RWPE1 (cell line): ENCODE measurements around the gene ALPL.

ENCODE experiments used
- CTCF ChIA-PET: fragments of 350-600 bp; sonication (Branson Sonifier 250); formaldehyde crosslinking; extraction: SDS; loops from one replicate; lab custom pipeline; 2021; lab: Yijun Ruan, JAX
- POLR2A ChIA-PET: fragments of 400-600 bp; formaldehyde crosslinking; extraction: SDS; loops from one replicate; lab custom pipeline; 2020; ENCODE audit warnings: antibody characterized with exemption; ENCODE audit not compliant: low non-redundant PET; lab: Yijun Ruan, JAX
- DNase-seq: peaks from one replicate; pipeline ENCODE4 v3.0.0; 2012; ENCODE audit warnings: low spot score
- H3K27ac ChIP-seq: fragments of 450-650 bp; 2 replicates; pipeline ENCODE4 v1.5.1; 2017
- CTCF ChIP-seq: fragments of 450-650 bp; conservative IDR thresholded peaks from 2 replicates; pipeline ENCODE4 v1.5.1; 2017; ENCODE audit warnings: low read depth, mild to moderate bottlenecking

Gene ALPL

GRCh38 chr1:21495225-21495820, 13.9 kb upstream of the ALPL start:
- TF ChIP-seq CTCF, result no peak
- POLR2A ChIA-PET, result interaction anchor here (0.7 kb wide), 1 partner anchor 12 kb away, joined by 3 read pairs; no protein-coding TSS in a partner anchor
- DNase-seq, result no peak
- CTCF ChIA-PET, result no interaction called here
- no peak overlapping the region for H3K27ac ChIP-seq

DNA sequence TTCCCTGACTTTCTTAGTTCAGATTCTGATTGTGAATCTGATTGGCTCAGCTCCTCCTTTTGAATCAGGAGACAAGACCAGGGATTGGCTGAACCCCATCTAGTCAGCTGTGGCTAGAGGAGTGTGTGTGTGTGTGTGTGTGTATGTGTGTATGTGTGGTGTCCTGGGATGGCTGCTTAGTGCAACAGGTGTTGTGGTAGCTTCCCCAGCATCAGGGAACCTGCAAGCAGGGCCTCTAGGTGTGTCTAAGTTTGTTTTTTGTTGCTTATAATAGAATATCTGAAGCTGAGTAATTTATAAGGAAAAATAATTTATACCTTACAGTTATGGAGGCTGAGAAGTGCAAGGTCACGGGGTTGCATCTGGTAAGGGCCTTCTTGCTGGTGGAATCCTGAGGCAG, 13.2 kb upstream of the ALPL start:
- ChIA-PET POLR2A (no interaction called here), CTCF (no interaction called here)
- DNase-seq, result no peak
- TF ChIP-seq CTCF, result no peak
- no peak overlapping the region for H3K27ac ChIP-seq

DNA sequence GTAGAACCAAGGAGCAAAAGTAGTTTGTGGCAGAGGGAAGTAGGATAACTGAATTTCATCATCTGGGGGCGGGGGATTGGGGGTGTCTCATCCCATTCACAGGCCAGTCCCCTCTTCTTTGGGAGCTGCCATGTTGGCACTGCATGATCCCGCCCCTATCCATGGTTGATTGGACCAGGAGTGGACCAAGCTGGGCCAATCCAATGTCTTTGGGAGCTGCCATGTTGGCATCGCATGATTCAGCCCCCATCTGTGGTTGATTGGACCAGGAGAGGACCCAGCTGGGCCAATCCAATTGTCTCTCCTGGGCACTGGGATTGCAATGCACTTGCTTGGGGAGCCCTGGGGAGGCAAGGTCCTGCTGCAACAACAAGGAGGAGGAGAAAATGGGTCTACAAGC, 12.3 kb upstream of the ALPL start:
- POLR2A ChIA-PET, result no interaction called here
- no peak overlapping the region for H3K27ac ChIP-seq
- no peak for TF ChIP-seq CTCF
- CTCF ChIA-PET, result no interaction called here
- DNase-seq, result no peak

GRCh38 chr1:21497466-21498061, 11.7 kb upstream of the ALPL start:
- CTCF ChIA-PET, result no interaction called here

DNA sequence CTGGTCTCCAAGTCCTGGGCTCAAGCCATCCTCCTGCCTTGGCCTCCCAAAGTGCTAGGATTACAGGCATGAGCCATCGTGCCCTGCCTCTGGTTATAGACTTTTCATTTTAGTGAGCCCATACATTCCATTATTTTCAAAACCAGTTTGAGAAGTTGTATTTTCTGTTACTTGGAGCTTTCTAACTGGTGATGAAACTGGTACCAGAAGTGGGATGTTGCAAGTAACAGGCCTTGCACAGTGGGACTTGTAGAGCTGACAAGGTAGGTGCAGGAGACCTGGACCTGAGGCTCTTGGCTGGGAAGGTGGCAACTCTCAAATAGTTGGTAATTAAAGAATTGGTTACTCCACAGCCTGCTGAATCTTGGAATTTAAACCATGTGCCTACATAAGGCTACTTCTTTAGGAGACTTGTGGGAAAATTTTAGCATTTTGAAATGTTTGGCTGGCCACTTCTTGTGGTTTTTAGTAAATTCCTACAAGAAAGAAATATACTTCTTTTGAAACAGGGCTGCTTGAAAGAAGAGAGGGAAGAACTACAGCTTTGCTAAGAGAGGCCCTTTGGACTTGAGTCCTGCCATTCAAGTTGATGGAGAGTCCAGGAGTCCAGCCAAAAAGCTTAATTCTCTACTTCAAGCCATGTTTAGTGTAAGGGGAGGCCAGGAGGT, 9.8 kb upstream of the ALPL start:
- no peak for DNase-seq
- no peak for TF ChIP-seq CTCF
- no peak overlapping the region for H3K27ac ChIP-seq
- POLR2A ChIA-PET, result no interaction called here
- CTCF ChIA-PET, result interaction anchor here (0.6 to 1.6 kb wide), 2 partner anchors 12 to 464 kb away, joined by 3 to 4 read pairs; no protein-coding TSS in a partner anchor

More at GRCh38 chr1:21497466-21498061, 11.7 kb upstream of the ALPL start:
- H3K27ac ChIP-seq, result no peak overlapping the region
- DNase-seq, result no peak
- TF ChIP-seq CTCF, result no peak
- POLR2A ChIA-PET, result no interaction called here

DNA sequence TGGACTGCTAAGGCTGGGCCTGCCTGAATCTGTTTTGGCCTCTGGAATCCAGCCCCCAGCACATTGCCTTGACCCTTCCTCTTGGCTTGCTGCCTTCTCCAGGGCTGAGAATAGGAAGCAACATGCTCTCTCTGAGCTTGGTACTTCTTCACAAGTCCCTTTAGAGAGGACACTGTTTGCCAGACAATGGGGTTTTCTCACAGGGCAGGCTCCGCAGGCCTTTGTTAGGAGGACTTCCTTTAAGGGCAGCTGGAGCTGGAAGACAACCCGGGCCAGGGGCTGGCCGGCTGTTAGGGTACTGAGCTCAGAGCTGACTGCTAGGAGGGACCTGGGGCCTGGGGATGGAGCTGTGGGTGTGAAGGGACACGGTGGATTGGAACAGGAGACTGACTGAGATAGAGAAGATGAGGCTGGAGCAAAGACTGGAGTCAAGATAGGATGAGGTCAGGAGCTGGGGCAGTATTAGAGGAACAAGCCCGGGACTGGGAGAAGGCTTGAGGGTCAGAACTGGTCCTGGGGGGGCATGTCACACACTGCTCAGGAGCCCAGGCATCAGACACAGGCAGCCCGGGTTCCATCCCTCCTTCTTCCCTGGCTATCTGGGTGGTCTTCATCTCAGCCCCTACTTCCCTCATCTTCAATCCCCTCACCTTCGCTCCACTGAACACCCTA, 5.4 kb upstream of the ALPL start:
- CTCF ChIA-PET, result interaction anchor here (0.6 kb wide), 1 partner anchor 445 kb away, joined by 5 read pairs; no protein-coding TSS in a partner anchor
- no peak for TF ChIP-seq CTCF

More for the DNA sequence above, 5.4 kb upstream of the ALPL start:
- DNase-seq, result no peak
- H3K27ac ChIP-seq, result no peak overlapping the region
- POLR2A ChIA-PET, result no interaction called here
